Activated T-helper 17 cell treated with anti-CD3 and anti-CD28 coated beads, Interleukin-2, amount 50 U/mL, for 72 hours (primary cell): ENCODE measurements around the gene EML4. TPM values are rescaled to one million over a fixed set of nuclear protein-coding genes. Genes with fewer than 3 reads are reported as not detected.
"Not testable (repeated sequence)": the region's sequence is repeated elsewhere in the genome, so short reads cannot be mapped to it uniquely, and the experiment has no call there.

Experiments used
- ATAC-seq: fragments of 150-1000 bp; cut with Tn5 transposase; replicated peaks from 2 replicates; pipeline ENCODE4 v1.10.0; 2021; ENCODE audit warnings: mild to moderate bottlenecking, moderate library complexity
- H3K27ac Mint-ChIP-seq: one replicate; pipeline ENCODE4 v1.8.0; 2022; ENCODE audit warnings: mixed read lengths
- H3K27me3 Mint-ChIP-seq: one replicate; pipeline ENCODE4 v1.8.0; 2022; ENCODE audit warnings: mixed read lengths
- H3K36me3 Mint-ChIP-seq: one replicate; pipeline ENCODE4 v1.8.0; 2022; ENCODE audit warnings: low read depth, mild to moderate bottlenecking, mixed read lengths
- H3K4me1 Mint-ChIP-seq: one replicate; pipeline ENCODE4 v1.8.0; 2022; ENCODE audit warnings: mixed read lengths
- H3K4me3 Mint-ChIP-seq: one replicate; pipeline ENCODE4 v1.8.0; 2022; ENCODE audit warnings: mild to moderate bottlenecking, mixed read lengths
- H3K9me3 Mint-ChIP-seq: one replicate; pipeline ENCODE4 v1.8.0; 2022; ENCODE audit warnings: mixed read lengths
- total RNA-seq, 2 donors: library from RNA; stranded (reverse); gene quantifications; one replicate each; pipeline ENCODE4 v1.2.3, GENCODE V29; 2022

EML4 gene
- total RNA-seq = 10 to 100 TPM; 69.9 to 93.7 TPM

- Mint-ChIP-seq H3K4me1 (peaks cover 12% of the 10 kb centered on the region), H3K36me3 (no peaks in the 10 kb centered on the region), H3K9me3 (no peaks in the 10 kb centered on the region), H3K4me3 (no peak within 1 kb of the TSS), H3K27me3 (no peaks in the 10 kb centered on the region), H3K27ac (no peak within 1 kb of the TSS)
- peak; percentile 89 for ATAC-seq
These were observed at the start of gene EML4 for GRCh38 chr2:42169100-42169873. TSS of gene EML4 (plus strand) at chr2:42169353. CDS start at chr2:42169612, 259 bp downstream.

GRCh38 chr2:42123426-42123825, 45.7 kb upstream of the EML4 start:
- peak overlapping the region; percentile 63 for H3K27ac Mint-ChIP-seq
- peak overlapping the region; percentile 57 for H3K4me3 Mint-ChIP-seq
- H3K36me3 Mint-ChIP-seq = no peaks in the 10 kb centered on the region
- peaks cover 30% of the 10 kb centered on the region for H3K4me1 Mint-ChIP-seq
- H3K9me3 Mint-ChIP-seq = no peaks in the 10 kb centered on the region
- H3K27me3 Mint-ChIP-seq = no peaks in the 10 kb centered on the region
- ATAC-seq = peak; percentile 15

GRCh38 chr2:42124011-42124785, 45.0 kb upstream of the EML4 start:
- ATAC-seq = peak; percentile 80
- Mint-ChIP-seq H3K27me3 (no peaks in the 10 kb centered on the region), H3K4me3 (peak overlapping the region; percentile 57), H3K27ac (peak overlapping the region; percentile 58), H3K4me1 (peaks cover 36% of the 10 kb centered on the region), H3K9me3 (no peaks in the 10 kb centered on the region), H3K36me3 (no peaks in the 10 kb centered on the region)

GRCh38 chr2:42125841-42126594, 43.1 kb upstream of the EML4 start:
- Mint-ChIP-seq H3K27me3 (no peaks in the 10 kb centered on the region), H3K4me1 (peaks cover 49% of the 10 kb centered on the region), H3K4me3 (peak overlapping the region; percentile 82), H3K27ac (no peak overlapping the region), H3K9me3 (no peaks in the 10 kb centered on the region), H3K36me3 (no peaks in the 10 kb centered on the region)
- ATAC-seq = no peak

- not testable (repeated sequence) for H3K27me3 Mint-ChIP-seq, ATAC-seq, H3K36me3 Mint-ChIP-seq, H3K9me3 Mint-ChIP-seq
- H3K4me1 Mint-ChIP-seq = peaks cover 49% of the 10 kb centered on the region
- peak overlapping the region; percentile 82 for H3K4me3 Mint-ChIP-seq
- peak overlapping the region; percentile 63 for H3K27ac Mint-ChIP-seq
These were observed 42.3 kb upstream of the EML4 start for GRCh38 chr2:42126873-42127272.

GRCh38 chr2:42127425-42128424, 41.4 kb upstream of the EML4 start:
- ATAC-seq = no peak
- H3K27me3 Mint-ChIP-seq = no peaks in the 10 kb centered on the region

GRCh38 chr2:42128721-42129486, 40.2 kb upstream of the EML4 start:
- no peak for ATAC-seq
- H3K4me1 Mint-ChIP-seq = peaks cover 48% of the 10 kb centered on the region
- H3K27me3 Mint-ChIP-seq = no peaks in the 10 kb centered on the region
- H3K4me3 Mint-ChIP-seq = peak overlapping the region; percentile 82
- H3K9me3 Mint-ChIP-seq = no peaks in the 10 kb centered on the region
- peak overlapping the region; percentile 96 for H3K27ac Mint-ChIP-seq
- no peaks in the 10 kb centered on the region for H3K36me3 Mint-ChIP-seq

More at GRCh38 chr2:42127425-42128424, 41.4 kb upstream of the EML4 start:
- no peaks in the 10 kb centered on the region for H3K36me3 Mint-ChIP-seq
- H3K4me3 Mint-ChIP-seq = peak overlapping the region; percentile 82
- no peaks in the 10 kb centered on the region for H3K9me3 Mint-ChIP-seq
- peaks cover 55% of the 10 kb centered on the region for H3K4me1 Mint-ChIP-seq
- peak overlapping the region; percentile 96 for H3K27ac Mint-ChIP-seq

- H3K4me3 Mint-ChIP-seq = peak overlapping the region; percentile 82
These were observed 39.7 kb upstream of the EML4 start for GRCh38 chr2:42129487-42129852.

GRCh38 chr2:42129947-42130346, 39.2 kb upstream of the EML4 start:
- Mint-ChIP-seq H3K36me3 (no peaks in the 10 kb centered on the region), H3K4me1 (peaks cover 45% of the 10 kb centered on the region)

More at GRCh38 chr2:42129487-42129852, 39.7 kb upstream of the EML4 start:
- peaks cover 45% of the 10 kb centered on the region for H3K4me1 Mint-ChIP-seq
- H3K36me3 Mint-ChIP-seq = no peaks in the 10 kb centered on the region
- no peak for ATAC-seq
- no peaks in the 10 kb centered on the region for H3K27me3 Mint-ChIP-seq
- H3K27ac Mint-ChIP-seq = peak overlapping the region; percentile 96
- H3K9me3 Mint-ChIP-seq = no peaks in the 10 kb centered on the region

GRCh38 chr2:42130858-42131257, 38.3 kb upstream of the EML4 start:
- H3K27me3 Mint-ChIP-seq, H3K36me3 Mint-ChIP-seq, H3K9me3 Mint-ChIP-seq, ATAC-seq: not testable (repeated sequence)
- H3K4me1 Mint-ChIP-seq = peaks cover 53% of the 10 kb centered on the region
- H3K27ac Mint-ChIP-seq = peak overlapping the region; percentile 96
- peak overlapping the region; percentile 89 for H3K4me3 Mint-ChIP-seq

More at GRCh38 chr2:42129947-42130346, 39.2 kb upstream of the EML4 start:
- Mint-ChIP-seq H3K27ac (peak overlapping the region; percentile 96), H3K4me3 (peak overlapping the region; percentile 82), H3K27me3 (no peaks in the 10 kb centered on the region), H3K9me3 (no peaks in the 10 kb centered on the region)
- peak; percentile 15 for ATAC-seq

- Mint-ChIP-seq H3K9me3 (no peaks in the 10 kb centered on the region), H3K27me3 (no peaks in the 10 kb centered on the region), H3K27ac (peak overlapping the region; percentile 96), H3K4me1 (peaks cover 48% of the 10 kb centered on the region), H3K4me3 (peak overlapping the region; percentile 89), H3K36me3 (no peaks in the 10 kb centered on the region)
- peak; percentile 21 for ATAC-seq
These were observed 36.8 kb upstream of the EML4 start for GRCh38 chr2:42132191-42132965.

- no peaks in the 10 kb centered on the region for H3K27me3 Mint-ChIP-seq
- H3K27ac Mint-ChIP-seq = peak overlapping the region; percentile 96
- ATAC-seq = peak; percentile 91
- no peaks in the 10 kb centered on the region for H3K36me3 Mint-ChIP-seq
- H3K4me3 Mint-ChIP-seq = peak overlapping the region; percentile 89
- no peaks in the 10 kb centered on the region for H3K9me3 Mint-ChIP-seq
- H3K4me1 Mint-ChIP-seq = peaks cover 46% of the 10 kb centered on the region
These were observed 36.0 kb upstream of the EML4 start for GRCh38 chr2:42132966-42133641.
